Erythroblast (primary cell): ENCODE data around the gene IMMP2L.
"Not testable (repeated sequence)": the region's sequence is repeated elsewhere in the genome, so short reads cannot be mapped to it uniquely, and the experiment has no call there.

Experiments
- DNase-seq, 2 experiments: peaks; one replicate each; lab custom pipeline; 2025; lab: John Stamatoyannopoulos, UW
- GATA1 ChIP-seq: IDR thresholded peaks from 2 replicates; pipeline ENCODE4 v1.6.1; 2011; ENCODE audit warnings: low read depth, mild to moderate bottlenecking, control low read depth, low read length, moderate library complexity
- POLR2A ChIP-seq: IDR thresholded peaks from 2 replicates; pipeline ENCODE4 v1.6.1; 2011; ENCODE audit warnings: mild to moderate bottlenecking, low read length

Gene IMMP2L

GRCh38 chr7:111477462-111478225 lies 84.6 kb downstream of the IMMP2L start:
- TF ChIP-seq GATA1 (no peak), POLR2A (no peak)
- DNase-seq: no peak

GRCh38 chr7:111476586-111477293 lies 85.6 kb downstream of the IMMP2L start:
- no peak for TF ChIP-seq POLR2A
- TF ChIP-seq GATA1: no peak
- peak in 1 of 2 experiments; percentile 15 for DNase-seq

- TF ChIP-seq POLR2A (no peak), GATA1 (no peak)
- DNase-seq: peak; percentile 36 to 38
Observed at GRCh38 chr7:111475959-111476358, 86.3 kb downstream of the IMMP2L start.

GRCh38 chr7:111475419-111475748 lies 86.9 kb downstream of the IMMP2L start:
- DNase-seq: no peak
- TF ChIP-seq GATA1: no peak
- no peak for TF ChIP-seq POLR2A

- no peak for TF ChIP-seq POLR2A
- TF ChIP-seq GATA1: no peak
- peak; percentile 72 to 86 for DNase-seq
Observed at GRCh38 chr7:111474723-111475418, 87.4 kb downstream of the IMMP2L start.

- no peak for DNase-seq
- no peak for TF ChIP-seq GATA1
- TF ChIP-seq POLR2A: no peak
Observed at GRCh38 chr7:111473449-111474198, 88.7 kb downstream of the IMMP2L start.

GRCh38 chr7:111470998-111471397 lies 91.3 kb downstream of the IMMP2L start:
- DNase-seq: no peak
- TF ChIP-seq GATA1: no peak
- TF ChIP-seq POLR2A: no peak

- not testable (repeated sequence) for DNase-seq
Observed at GRCh38 chr7:111469894-111470293, 92.4 kb downstream of the IMMP2L start.

GRCh38 chr7:111465774-111466173 lies 96.5 kb downstream of the IMMP2L start:
- DNase-seq: not testable (repeated sequence)

- DNase-seq: no peak
- TF ChIP-seq POLR2A (no peak), GATA1 (no peak)
Observed at GRCh38 chr7:111460695-111461094, 101.6 kb downstream of the IMMP2L start.

- TF ChIP-seq GATA1 (no peak), POLR2A (no peak)
- DNase-seq: no peak
Observed at GRCh38 chr7:111459757-111460280, 102.5 kb downstream of the IMMP2L start.

GRCh38 chr7:111459065-111459756 lies 103.1 kb downstream of the IMMP2L start:
- no peak for DNase-seq
- TF ChIP-seq GATA1: no peak
- no peak for TF ChIP-seq POLR2A

- DNase-seq: not testable (repeated sequence)
Observed at GRCh38 chr7:111450705-111451104, 111.6 kb downstream of the IMMP2L start.

- not testable (repeated sequence) for DNase-seq
Observed at GRCh38 chr7:111447502-111447901, 114.8 kb downstream of the IMMP2L start.
